Esophagus muscularis mucosa (tissue), 4 donors: ENCODE measurements around the gene RAD17. TPM values are rescaled to one million over a fixed set of nuclear protein-coding genes. Genes with fewer than 3 reads are reported as not detected.

Experiments used
- DNase-seq: peaks from one replicate; pipeline ENCODE4 v3.0.0-alpha.2; 2017; ENCODE audit errors: extremely low spot score
- H3K27ac ChIP-seq, 4 donors: fragments of 200-600 bp; sonication (generic); replicated peaks in 1 of 4; 1 replicate in 3 of 4; 2 replicates in 1 of 4; pipeline ENCODE4 v1.5.1; 2016 to 2019; ENCODE audit warnings: mild to moderate bottlenecking in 1 of 4
- H3K27me3 ChIP-seq, 4 donors: fragments of 200-600 bp; sonication (generic); one replicate each; pipeline versions ENCODE4 v1.5.1 to v1.6.0; 2016 to 2019
- H3K36me3 ChIP-seq, 4 donors: fragments of 200-600 bp; sonication (generic); one replicate each; pipeline ENCODE4 v1.5.1; 2016 to 2019
- H3K4me1 ChIP-seq, 4 donors: fragments of 200-600 bp; sonication (generic); one replicate each; pipeline ENCODE4 v1.5.1; 2016 to 2019
- H3K4me3 ChIP-seq, 4 donors: fragments of 200-600 bp; sonication (generic); 1 replicate in 2 of 4; 2 replicates in 2 of 4; pipeline ENCODE4 v1.5.1; 2016 to 2019; ENCODE audit warnings: mild to moderate bottlenecking in 4 of 4, moderate library complexity in 1 of 4
- H3K9me3 ChIP-seq, 4 donors: fragments of 200-600 bp; sonication (generic); 1 replicate in 3 of 4; 2 replicates in 1 of 4; pipeline ENCODE4 v1.5.1; 2016 to 2019
- CTCF ChIP-seq, 3 experiments: fragments of 200-600 bp in 2 of 3; fragments of 450-650 bp in 1 of 3; sonication (generic) in 2 of 3; IDR thresholded peaks; one replicate each; pipeline ENCODE4 v1.5.1; 2017 to 2019; ENCODE audit warnings: antibody characterized with exemption in 3 of 3, mild to moderate bottlenecking in 2 of 3, moderate library complexity in 1 of 3
- EP300 ChIP-seq: sonication (generic); formaldehyde crosslinking; IDR thresholded peaks from one replicate; pipeline ENCODE4 v1.6.1; 2017; ENCODE audit warnings: antibody characterized with exemption
- POLR2A ChIP-seq: fragments of 450-650 bp; IDR thresholded peaks from one replicate; pipeline ENCODE4 v1.6.1; 2017; ENCODE audit warnings: antibody characterized with exemption, moderate library complexity, mild to moderate bottlenecking, low read depth
- POLR2AphosphoS5 ChIP-seq, 2 donors: sonication (generic); formaldehyde crosslinking; IDR thresholded peaks; one replicate each; pipeline ENCODE4 v1.6.1; 2017; ENCODE audit warnings: antibody characterized with exemption in 2 of 2
- WGBS: methylation state at CpG from one replicate; pipeline ENCODE4 v1.1.5; 2018; 5-methylcytosine and 5-hydroxymethylcytosine counted together
- intact Hi-C: fragments of 100-400 bp; cut with DNase I; formaldehyde crosslinking; loops from one replicate; pipeline ENCODE4 v1.15.1; 2023
- total RNA-seq, 4 donors: library from RNA; depleted of rRNA; stranded (reverse); fragments of >200 nt; gene quantifications; one replicate each; pipeline versions ENCODE4 v1.1.0 to v1.2.1, GENCODE V29; 2016

Gene RAD17
- total RNA-seq, 4 donors from 2014 or later, result 14.6 to 22.0 (median 20.0) TPM

- DNase-seq, result no peak
- H3K27ac ChIP-seq, result no peak overlapping the region
- H3K4me3 ChIP-seq, result no peak overlapping the region
- H3K36me3 ChIP-seq, result peaks cover 23 to 87% (median 74%) of the 10 kb centered on the region in 4 donors
- TF ChIP-seq POLR2A (no peak), POLR2AphosphoS5 (IDR thresholded peaks at IDR 0.05) (no peak), CTCF (IDR thresholded peaks at IDR 0.05) (no peak), EP300 (no peak)
- H3K27me3 ChIP-seq, result no peaks in the 10 kb centered on the region
- H3K4me1 ChIP-seq, result no peaks in the 10 kb centered on the region
- H3K9me3 ChIP-seq, result no peaks in the 10 kb centered on the region
- intact Hi-C loops, result no loop called here
Measured at GRCh38 chr5:69378376-69378775, 8.8 kb downstream of the RAD17 start.

GRCh38 chr5:69404659-69405330 is 35.2 kb downstream of the RAD17 start:
- WGBS, result 86% methylated on average over 15 of the region's 15 CpGs
- peaks cover 25 to 85% (median 51%) of the 10 kb centered on the region in 4 donors for H3K36me3 ChIP-seq
- H3K9me3 ChIP-seq, result no peaks in the 10 kb centered on the region
- H3K27me3 ChIP-seq, result no peaks in the 10 kb centered on the region
- H3K4me1 ChIP-seq, result no peaks in the 10 kb centered on the region
- intact Hi-C loops, result no loop called here
- TF ChIP-seq EP300, result no peak
- TF ChIP-seq POLR2AphosphoS5 (IDR thresholded peaks at IDR 0.05), result no peak
- no peak for TF ChIP-seq CTCF (IDR thresholded peaks at IDR 0.05)
- no peak for TF ChIP-seq POLR2A
- no peak for DNase-seq
- H3K4me3 ChIP-seq, result no peak overlapping the region
- H3K27ac ChIP-seq, result no peak overlapping the region

GRCh38 chr5:69414885-69415583 is 45.4 kb downstream of the RAD17 start, which contains the start of gene MARVELD2:
TSS of gene MARVELD2 (plus strand) at chr5:69415116. CDS start at chr5:69419386, 4,270 bp downstream.
- intact Hi-C loops, result no loop called here
- 15% methylated on average over 2 of the region's 78 CpGs for WGBS
- peak within 1 kb of the TSS in 2 of 4 donors; percentile 24 to 30 for H3K27ac ChIP-seq

GRCh38 chr5:69415584-69415958 is 46.0 kb downstream of the RAD17 start:
- H3K9me3 ChIP-seq, result no peaks in the 10 kb centered on the region
- H3K4me3 ChIP-seq, result peak overlapping the region; percentile 64 to 69 (median 66)
- peaks cover 5 to 35% (median 22%) of the 10 kb centered on the region in 4 donors for H3K36me3 ChIP-seq
- TF ChIP-seq POLR2A, result no peak
- TF ChIP-seq CTCF (IDR thresholded peaks at IDR 0.05), result no peak
- no peak for TF ChIP-seq EP300
- TF ChIP-seq POLR2AphosphoS5 (IDR thresholded peaks at IDR 0.05), result no peak
- intact Hi-C loops, result no loop called here
- 75% methylated on average over 14 of the region's 18 CpGs for WGBS
- H3K4me1 ChIP-seq, result peaks cover 0 to 13% (median 11%) of the 10 kb centered on the region in 4 donors
- H3K27ac ChIP-seq, result peak overlapping the region in 1 of 4 donors; percentile 30
- DNase-seq, result no peak
- no peaks in the 10 kb centered on the region for H3K27me3 ChIP-seq

More at GRCh38 chr5:69414885-69415583, 45.4 kb downstream of the RAD17 start, which contains the start of gene MARVELD2:
- H3K4me3 ChIP-seq, result peak within 1 kb of the TSS; percentile 64 to 69 (median 66)
- DNase-seq, result no peak
- H3K4me1 ChIP-seq, result peaks cover 0 to 13% (median 11%) of the 10 kb centered on the region in 4 donors
- peaks cover 11 to 40% (median 26%) of the 10 kb centered on the region in 4 donors for H3K36me3 ChIP-seq
- no peaks in the 10 kb centered on the region for H3K9me3 ChIP-seq
- no peaks in the 10 kb centered on the region for H3K27me3 ChIP-seq
- TF ChIP-seq EP300 (no peak), POLR2A (no peak), CTCF (IDR thresholded peaks at IDR 0.05) (peak in 1 of 3 experiments; percentile 29), POLR2AphosphoS5 (IDR thresholded peaks at IDR 0.05) (no peak)
